SK-N-MC (cell line): ENCODE data around the gene CLEC16A.

Source experiments
- DNase-seq: peaks from one replicate; pipeline ENCODE4 v3.0.0-alpha.2; 2011; ENCODE audit warnings: low read depth, low spot score
- H3K27ac ChIP-seq: fragments of 200-600 bp; sonication (generic); 2 replicates; pipeline ENCODE4 v1.5.1; 2016; ENCODE audit warnings: mixed run types
- H3K36me3 ChIP-seq: fragments of 200-600 bp; sonication (generic); 2 replicates; pipeline ENCODE4 v1.6.1; 2017; ENCODE audit warnings: antibody characterized with exemption, low read length, mixed read lengths; ENCODE audit not compliant: insufficient read depth
- H3K4me3 ChIP-seq: fragments of 200-600 bp; sonication (generic); 2 replicates; pipeline ENCODE4 v1.5.1; 2016
- H3K9ac ChIP-seq: fragments of 200-600 bp; sonication (generic); 2 replicates; pipeline ENCODE4 v1.8.0; 2017; ENCODE audit warnings: mixed run types, mixed read lengths; ENCODE audit not compliant: insufficient read length
- H3K9me3 ChIP-seq: fragments of 200-600 bp; sonication (generic); 2 replicates; pipeline ENCODE4 v1.6.1; 2017; ENCODE audit warnings: low read depth, mild to moderate bottlenecking, antibody characterized with exemption, low read length, moderate library complexity, mixed read lengths
- EZH2 ChIP-seq: fragments of 200-600 bp; sonication (generic); IDR thresholded peaks from one replicate; pipeline ENCODE4 v1.6.1; 2017; ENCODE audit warnings: antibody characterized with exemption
- FOXP2 ChIP-seq: optimal IDR thresholded peaks from 2 replicates; pipeline ENCODE3; 2011; ENCODE audit warnings: mild to moderate bottlenecking, moderate library complexity; ENCODE audit not compliant: insufficient read depth; ENCODE audit errors: extremely low read length, control extremely low read depth
- POLR2AphosphoS5 ChIP-seq: IDR thresholded peaks from 2 replicates; pipeline ENCODE4 v1.6.1; 2012; ENCODE audit warnings: mild to moderate bottlenecking, low read depth, low read length, borderline replicate concordance

The CLEC16A gene

GRCh38 chr16:11168386-11169051 is 224.2 kb downstream of the CLEC16A start:
- no peak overlapping the region for H3K27ac ChIP-seq
- TF ChIP-seq EZH2 (no peak), POLR2AphosphoS5 (no peak), FOXP2 (no peak)
- no peak overlapping the region for H3K4me3 ChIP-seq
- no peaks in the 10 kb centered on the region for H3K9me3 ChIP-seq
- no peaks in the 10 kb centered on the region for H3K36me3 ChIP-seq
- no peak for DNase-seq
- no peak overlapping the region for H3K9ac ChIP-seq

- Histone ChIP-seq H3K9me3 (no peaks in the 10 kb centered on the region), H3K4me3 (no peak overlapping the region), H3K36me3 (no peaks in the 10 kb centered on the region), H3K27ac (no peak overlapping the region), H3K9ac (no peak overlapping the region)
- TF ChIP-seq EZH2 (no peak), POLR2AphosphoS5 (no peak), FOXP2 (no peak)
- no peak for DNase-seq
Measured at GRCh38 chr16:11169641-11170040, 225.3 kb downstream of the CLEC16A start.

- DNase-seq: no peak
- Histone ChIP-seq H3K9ac (no peak overlapping the region), H3K9me3 (no peaks in the 10 kb centered on the region), H3K4me3 (no peak overlapping the region), H3K36me3 (no peaks in the 10 kb centered on the region), H3K27ac (no peak overlapping the region)
- TF ChIP-seq FOXP2 (no peak), POLR2AphosphoS5 (no peak), EZH2 (no peak)
Measured at GRCh38 chr16:11170201-11170600, 225.8 kb downstream of the CLEC16A start.

GRCh38 chr16:11170696-11171447 is 226.5 kb downstream of the CLEC16A start:
- no peak overlapping the region for H3K27ac ChIP-seq
- no peak for TF ChIP-seq EZH2
- no peak for TF ChIP-seq FOXP2
- TF ChIP-seq POLR2AphosphoS5: no peak

GRCh38 chr16:11171448-11171709 is 227.0 kb downstream of the CLEC16A start:
- Histone ChIP-seq H3K27ac (no peak overlapping the region), H3K36me3 (no peaks in the 10 kb centered on the region), H3K4me3 (no peak overlapping the region), H3K9me3 (no peaks in the 10 kb centered on the region), H3K9ac (no peak overlapping the region)
- TF ChIP-seq FOXP2 (no peak), POLR2AphosphoS5 (no peak), EZH2 (no peak)
- no peak for DNase-seq

More at GRCh38 chr16:11170696-11171447, 226.5 kb downstream of the CLEC16A start:
- H3K4me3 ChIP-seq: no peak overlapping the region
- H3K36me3 ChIP-seq: no peaks in the 10 kb centered on the region
- no peaks in the 10 kb centered on the region for H3K9me3 ChIP-seq
- DNase-seq: no peak
- H3K9ac ChIP-seq: no peak overlapping the region

GRCh38 chr16:11171757-11172299 is 227.5 kb downstream of the CLEC16A start:
- Histone ChIP-seq H3K36me3 (no peaks in the 10 kb centered on the region), H3K9ac (no peak overlapping the region), H3K27ac (no peak overlapping the region), H3K4me3 (no peak overlapping the region), H3K9me3 (no peaks in the 10 kb centered on the region)
- TF ChIP-seq POLR2AphosphoS5 (no peak), FOXP2 (no peak), EZH2 (no peak)
- DNase-seq: no peak

GRCh38 chr16:11173426-11173825 is 229.1 kb downstream of the CLEC16A start:
- no peak for DNase-seq
- Histone ChIP-seq H3K9ac (no peak overlapping the region), H3K4me3 (no peak overlapping the region), H3K9me3 (no peaks in the 10 kb centered on the region), H3K36me3 (no peaks in the 10 kb centered on the region), H3K27ac (no peak overlapping the region)
- TF ChIP-seq POLR2AphosphoS5: no peak
- TF ChIP-seq FOXP2: no peak
- no peak for TF ChIP-seq EZH2

- no peak overlapping the region for H3K4me3 ChIP-seq
- DNase-seq: no peak
- no peak overlapping the region for H3K9ac ChIP-seq
- TF ChIP-seq EZH2: no peak
- TF ChIP-seq POLR2AphosphoS5: no peak
- no peak for TF ChIP-seq FOXP2
- no peaks in the 10 kb centered on the region for H3K9me3 ChIP-seq
- H3K27ac ChIP-seq: no peak overlapping the region
- H3K36me3 ChIP-seq: no peaks in the 10 kb centered on the region
Measured at GRCh38 chr16:11174141-11174540, 229.8 kb downstream of the CLEC16A start.
